Measurements from ENCODE around the gene WDFY2. TPM values are rescaled to one million over a fixed set of nuclear protein-coding genes. Genes with fewer than 3 reads are reported as not detected.
"Not testable (repeated sequence)": the region's sequence is repeated elsewhere in the genome, so short reads cannot be mapped to it uniquely, and the experiment has no call there.

The WDFY2 gene
- total RNA-seq, 4 donors from 2014 or later = 6.0 to 11.3 (median 9.7) TPM

- TF ChIP-seq, protein P1, sequence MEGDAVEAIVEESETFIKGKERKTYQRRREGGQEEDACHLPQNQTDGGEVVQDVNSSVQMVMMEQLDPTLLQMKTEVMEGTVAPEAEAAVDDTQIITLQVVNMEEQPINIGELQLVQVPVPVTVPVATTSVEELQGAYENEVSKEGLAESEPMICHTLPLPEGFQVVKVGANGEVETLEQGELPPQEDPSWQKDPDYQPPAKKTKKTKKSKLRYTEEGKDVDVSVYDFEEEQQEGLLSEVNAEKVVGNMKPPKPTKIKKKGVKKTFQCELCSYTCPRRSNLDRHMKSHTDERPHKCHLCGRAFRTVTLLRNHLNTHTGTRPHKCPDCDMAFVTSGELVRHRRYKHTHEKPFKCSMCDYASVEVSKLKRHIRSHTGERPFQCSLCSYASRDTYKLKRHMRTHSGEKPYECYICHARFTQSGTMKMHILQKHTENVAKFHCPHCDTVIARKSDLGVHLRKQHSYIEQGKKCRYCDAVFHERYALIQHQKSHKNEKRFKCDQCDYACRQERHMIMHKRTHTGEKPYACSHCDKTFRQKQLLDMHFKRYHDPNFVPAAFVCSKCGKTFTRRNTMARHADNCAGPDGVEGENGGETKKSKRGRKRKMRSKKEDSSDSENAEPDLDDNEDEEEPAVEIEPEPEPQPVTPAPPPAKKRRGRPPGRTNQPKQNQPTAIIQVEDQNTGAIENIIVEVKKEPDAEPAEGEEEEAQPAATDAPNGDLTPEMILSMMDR (IDR thresholded peaks at IDR 0.05) = no peak
- no peak for TF ChIP-seq POLR2A (IDR thresholded peaks at IDR 0.05)
- DNase-seq = no peak
- Histone ChIP-seq H3K36me3 (no peaks in the 10 kb centered on the region), H3K27ac (no peak overlapping the region), H3K9me3 (no peaks in the 10 kb centered on the region), H3K4me3 (no peak overlapping the region), H3K4me1 (no peaks in the 10 kb centered on the region), H3K27me3 (no peaks in the 10 kb centered on the region)
Measured at GRCh38 chr13:51542346-51543242, 41.7 kb upstream of the WDFY2 start.

- not testable (repeated sequence) for H3K4me3 ChIP-seq, H3K36me3 ChIP-seq, H3K4me1 ChIP-seq, DNase-seq, H3K27ac ChIP-seq, H3K9me3 ChIP-seq, H3K27me3 ChIP-seq
Measured at GRCh38 chr13:51545446-51545845, 38.8 kb upstream of the WDFY2 start.

DNA sequence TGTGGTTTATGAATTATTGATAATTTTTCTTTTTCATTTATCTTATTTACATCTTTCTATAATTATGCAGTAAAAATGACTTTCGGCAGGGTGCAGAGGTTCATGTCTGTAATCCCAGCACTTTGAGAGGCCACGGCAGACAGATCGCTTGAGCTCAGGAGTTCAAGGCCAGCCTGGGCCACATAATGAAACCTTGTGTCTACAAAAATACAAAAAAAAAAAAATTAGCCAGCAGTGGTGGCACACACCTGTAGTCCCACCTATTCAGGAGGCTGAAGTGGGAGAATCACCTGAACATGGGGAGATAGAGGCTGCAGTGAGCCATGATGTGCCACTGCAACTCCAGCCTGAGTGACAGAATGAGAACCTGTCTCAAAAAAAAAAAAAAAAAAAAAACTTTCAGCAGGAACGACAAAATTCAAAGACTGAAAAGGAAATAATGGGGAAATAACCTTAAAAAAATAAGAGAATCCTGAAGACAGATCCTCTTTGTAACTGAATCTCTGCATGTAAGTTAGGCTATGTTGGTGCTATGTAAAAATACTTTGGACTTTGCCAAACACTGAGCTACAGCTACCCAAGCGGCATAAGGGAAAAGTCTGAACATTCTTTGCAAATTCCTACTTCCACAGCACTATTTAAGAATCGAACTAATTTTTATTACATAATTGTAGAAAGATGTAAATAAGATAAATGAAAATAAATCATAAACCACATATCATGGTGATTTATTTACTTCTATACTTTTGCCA, 36.7 kb upstream of the WDFY2 start:
- DNase-seq = no peak
- H3K27me3 ChIP-seq = no peaks in the 10 kb centered on the region
- TF ChIP-seq POLR2A (IDR thresholded peaks at IDR 0.05) = no peak
- TF ChIP-seq, protein P1 (IDR thresholded peaks at IDR 0.05) = no peak
- no peaks in the 10 kb centered on the region for H3K4me1 ChIP-seq
- H3K9me3 ChIP-seq = no peaks in the 10 kb centered on the region
- H3K27ac ChIP-seq = no peak overlapping the region
- no peaks in the 10 kb centered on the region for H3K36me3 ChIP-seq
- no peak overlapping the region for H3K4me3 ChIP-seq

- Histone ChIP-seq H3K4me1 (no peaks in the 10 kb centered on the region), H3K27me3 (no peaks in the 10 kb centered on the region), H3K36me3 (no peaks in the 10 kb centered on the region), H3K27ac (no peak overlapping the region), H3K9me3 (no peaks in the 10 kb centered on the region), H3K4me3 (no peak overlapping the region)
- no peak for TF ChIP-seq POLR2A (IDR thresholded peaks at IDR 0.05)
- DNase-seq = no peak
Measured at GRCh38 chr13:51549050-51549449, 35.2 kb upstream of the WDFY2 start.

- Histone ChIP-seq H3K9me3 (no peaks in the 10 kb centered on the region), H3K27me3 (no peaks in the 10 kb centered on the region), H3K4me1 (no peaks in the 10 kb centered on the region), H3K36me3 (no peaks in the 10 kb centered on the region), H3K27ac (no peak overlapping the region), H3K4me3 (no peak overlapping the region)
- TF ChIP-seq POLR2A (IDR thresholded peaks at IDR 0.05) = no peak
- TF ChIP-seq, protein P1 (IDR thresholded peaks at IDR 0.05) = no peak
- no peak for DNase-seq
Measured at GRCh38 chr13:51549593-51549992, 34.7 kb upstream of the WDFY2 start.

GRCh38 chr13:51550151-51550550, 34.1 kb upstream of the WDFY2 start:
- H3K9me3 ChIP-seq = no peaks in the 10 kb centered on the region
- TF ChIP-seq POLR2A (IDR thresholded peaks at IDR 0.05) = no peak
- TF ChIP-seq, protein P1 (IDR thresholded peaks at IDR 0.05) = no peak
- H3K27ac ChIP-seq = no peak overlapping the region
- H3K4me3 ChIP-seq = no peak overlapping the region
- H3K27me3 ChIP-seq = no peaks in the 10 kb centered on the region
- H3K36me3 ChIP-seq = no peaks in the 10 kb centered on the region
- no peak for DNase-seq
- H3K4me1 ChIP-seq = no peaks in the 10 kb centered on the region
